Iris pigment epithelial cell (primary cell): ENCODE results near the gene NTRK3.
A peak's percentile ranks its signal among the peaks of the same experiment; 100 is the strongest.

Experiments used
- DNase-seq: peaks from one replicate; pipeline ENCODE4 v3.0.0-alpha.2; 2011; ENCODE audit warnings: low read depth

Gene NTRK3

DNA sequence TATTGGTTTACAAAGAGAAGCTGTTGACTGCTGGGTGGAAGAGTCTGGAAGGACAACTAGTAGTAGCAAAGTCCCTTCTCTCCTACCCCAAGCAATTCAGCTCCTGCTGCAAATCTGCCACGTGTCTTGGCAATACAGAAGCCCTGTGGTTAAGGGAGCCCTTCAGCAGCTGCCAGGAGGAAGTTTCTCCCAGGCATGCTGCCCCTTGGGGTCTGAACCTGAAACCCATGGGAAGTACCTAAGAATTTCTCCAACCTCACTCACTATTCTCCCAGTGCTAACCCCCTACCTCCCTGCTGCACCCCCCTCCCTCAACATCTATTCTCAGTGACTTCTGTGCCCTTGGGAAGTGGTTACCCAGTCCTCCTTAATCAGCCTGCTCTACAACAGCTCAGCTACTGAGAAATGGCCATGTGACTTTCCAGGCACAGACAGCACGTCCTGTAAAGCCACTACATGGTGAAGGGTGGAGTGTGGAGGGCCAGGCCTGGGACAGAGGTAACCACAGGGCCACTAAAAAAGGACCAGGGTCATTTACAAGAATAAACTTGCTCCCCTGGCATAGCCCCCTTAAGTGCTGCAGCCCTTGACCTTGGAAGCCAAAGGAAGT lies 316.6 kb downstream of the NTRK3 start:
- DNase-seq: no peak

DNA sequence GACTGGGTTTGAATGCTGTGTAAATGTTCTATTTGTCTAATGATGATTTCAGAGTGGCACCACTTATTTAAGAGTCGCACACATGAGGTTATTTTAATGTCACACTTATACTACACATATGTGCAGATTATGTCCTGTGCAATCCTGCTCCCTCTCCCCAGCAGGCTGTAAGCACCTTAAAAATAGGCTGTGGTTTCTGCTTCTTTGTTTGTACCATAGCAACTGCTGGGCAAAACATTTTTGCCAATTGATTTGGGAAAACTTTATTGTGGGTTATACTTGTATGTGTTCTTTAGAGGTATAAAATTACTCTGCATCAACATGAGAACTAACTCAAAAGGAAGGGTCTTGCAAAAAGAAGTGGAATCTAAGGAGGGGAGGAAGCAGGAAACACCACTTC lies 318.5 kb downstream of the NTRK3 start:
- no peak for DNase-seq

DNA sequence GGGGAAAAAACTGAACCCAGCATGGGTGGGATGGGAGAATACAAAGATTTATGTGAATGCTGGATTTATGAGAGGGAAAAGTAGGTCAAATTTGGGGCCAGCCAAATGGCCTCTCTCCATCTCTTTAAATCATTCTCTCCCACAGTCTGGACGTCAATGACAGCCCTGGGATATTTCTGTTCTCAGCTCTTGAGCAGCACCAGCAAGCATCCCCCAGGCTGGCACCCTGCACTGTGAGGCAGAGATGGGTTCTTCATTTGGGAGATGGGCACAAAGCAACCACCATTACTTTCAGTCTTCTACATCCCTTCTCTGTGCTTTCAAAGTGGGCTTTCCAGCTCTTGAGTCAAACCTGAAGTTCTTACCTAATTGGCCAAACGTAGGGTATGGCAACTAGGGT lies 321.0 kb downstream of the NTRK3 start:
- DNase-seq: no peak

DNA sequence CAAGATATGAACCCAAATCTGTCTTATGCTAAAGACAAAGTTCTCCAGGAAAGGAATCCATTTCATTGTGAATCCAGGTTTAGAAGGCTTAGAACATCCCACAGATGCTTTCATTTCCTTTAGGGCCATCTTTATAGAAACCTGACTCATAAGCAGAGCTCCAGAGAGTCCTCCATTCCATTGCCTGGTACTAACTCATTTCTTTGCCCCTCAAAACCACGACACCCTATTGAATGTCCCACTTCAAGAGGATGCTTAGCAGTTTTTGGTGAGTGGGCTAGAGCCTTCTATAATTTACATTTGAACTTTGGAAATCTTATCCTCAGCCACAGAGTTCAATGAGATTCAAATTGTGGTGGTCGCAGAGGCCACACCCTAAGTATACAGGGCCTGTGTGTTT lies 325.0 kb downstream of the NTRK3 start:
- no peak for DNase-seq

DNA sequence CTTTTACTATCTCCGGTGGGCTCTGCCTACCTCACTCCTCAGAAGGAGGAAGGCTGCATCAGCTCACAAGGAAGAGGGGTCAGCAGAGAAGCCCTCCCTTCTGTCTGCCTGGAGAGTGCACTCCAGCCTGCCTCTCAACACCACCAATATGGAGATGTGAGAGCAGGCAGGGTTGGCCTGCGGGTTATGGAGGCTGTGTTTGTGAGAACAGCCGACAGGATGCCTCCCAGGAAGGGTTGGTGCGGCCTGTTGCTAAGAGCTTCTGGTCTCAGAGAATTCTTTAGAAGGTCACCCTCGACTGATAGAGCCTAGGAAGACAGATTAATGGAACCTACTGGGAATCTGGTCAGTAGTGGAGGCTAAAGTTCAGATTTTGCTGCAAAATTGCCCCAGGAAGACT lies 326.1 kb downstream of the NTRK3 start:
- DNase-seq: no peak

DNA sequence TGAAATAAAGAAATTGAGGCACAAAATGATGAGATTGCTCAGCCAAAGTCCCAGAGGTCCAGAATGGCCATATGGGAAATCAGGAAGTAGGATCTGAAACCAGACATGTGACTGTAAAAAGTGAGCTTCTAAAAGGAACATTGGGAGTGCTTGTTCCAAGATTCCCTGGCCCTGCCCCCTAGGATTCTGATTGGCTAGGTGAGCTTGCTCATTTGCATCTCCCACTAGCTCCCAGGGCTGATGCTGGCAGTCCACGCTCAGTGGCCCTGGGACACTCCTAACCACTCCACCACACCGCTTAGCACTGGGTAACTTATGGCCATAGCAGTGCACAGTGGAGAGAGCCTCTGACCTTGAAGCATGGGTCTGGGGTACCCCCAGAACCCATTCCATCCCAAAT lies 326.7 kb downstream of the NTRK3 start:
- DNase-seq: no peak

DNA sequence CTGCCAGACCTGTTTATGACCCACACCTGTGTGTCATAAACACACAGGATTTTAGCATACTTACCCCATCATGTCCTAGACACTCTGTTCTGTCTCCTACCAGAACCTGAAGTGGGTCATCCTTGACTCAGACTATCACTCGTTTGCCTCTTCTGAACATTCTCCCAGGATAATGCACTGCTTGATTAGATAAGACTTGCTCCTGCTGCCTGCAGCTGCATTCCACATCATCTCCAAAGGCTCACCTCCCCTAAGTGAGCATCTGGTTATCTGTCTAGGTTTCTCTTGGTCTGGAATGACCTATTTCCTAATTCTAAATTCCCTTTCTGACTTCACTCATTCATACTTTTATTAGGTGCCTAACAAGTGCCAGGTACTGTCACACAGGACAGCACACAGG lies 332.1 kb downstream of the NTRK3 start:
- DNase-seq: no peak

DNA sequence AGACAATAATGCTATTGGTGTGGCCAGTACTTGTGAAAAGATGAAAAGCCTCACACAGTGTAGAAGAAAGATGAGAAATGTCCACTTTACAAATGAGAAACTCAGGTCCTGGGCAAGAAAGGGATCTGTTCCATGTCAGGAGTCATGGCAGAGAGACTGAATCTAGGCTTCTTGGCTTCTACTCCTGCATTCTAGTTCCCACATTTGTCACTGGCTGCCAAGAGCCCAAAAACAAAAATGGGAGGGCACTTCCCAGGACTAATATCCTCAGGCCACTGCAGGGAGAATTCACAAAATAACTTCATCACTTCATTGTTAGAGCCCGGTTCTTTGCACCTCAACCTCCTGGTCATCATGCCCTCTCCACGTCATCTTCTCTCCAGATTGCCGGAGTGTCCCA lies 337.5 kb downstream of the NTRK3 start:
- no peak for DNase-seq

DNA sequence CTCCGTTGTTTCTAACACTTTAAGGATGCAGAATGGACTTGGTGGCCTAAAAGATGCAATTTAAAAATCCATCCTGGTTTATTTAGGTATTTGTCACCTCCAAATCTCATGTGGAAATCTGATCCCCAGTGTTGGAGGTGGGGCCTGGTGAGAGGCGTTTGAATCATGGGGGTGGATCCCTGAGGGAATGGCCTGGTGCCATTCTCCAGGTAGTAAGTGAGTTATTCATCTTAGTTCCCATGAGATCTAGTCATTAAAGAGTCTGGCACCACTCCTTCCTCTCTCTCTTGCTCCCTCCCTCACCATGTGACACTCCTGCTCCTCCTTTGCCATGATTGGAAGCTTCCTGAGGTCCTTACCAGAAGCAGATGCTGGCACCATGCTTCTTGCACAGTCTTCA lies 339.1 kb downstream of the NTRK3 start:
- no peak for DNase-seq

DNA sequence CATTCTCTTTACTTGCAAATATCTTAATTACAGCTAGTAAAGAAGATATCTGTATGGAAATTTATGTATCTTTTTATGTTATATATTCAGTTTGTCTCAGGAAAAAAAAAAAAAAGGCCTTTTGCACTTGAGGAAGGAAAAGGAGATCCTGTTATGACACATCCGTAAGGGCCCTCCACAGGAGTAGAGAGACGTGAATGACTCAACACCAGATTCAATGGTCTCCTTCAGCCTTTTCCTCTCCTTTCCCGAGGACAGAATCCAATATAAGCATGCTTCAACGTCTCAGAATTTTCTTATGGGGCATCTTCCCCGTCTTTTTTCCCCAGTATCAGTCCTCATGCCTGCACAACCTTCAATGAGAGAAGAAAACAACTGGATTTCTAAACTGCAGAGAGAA lies 340.3 kb downstream of the NTRK3 start:
- DNase-seq: no peak

DNA sequence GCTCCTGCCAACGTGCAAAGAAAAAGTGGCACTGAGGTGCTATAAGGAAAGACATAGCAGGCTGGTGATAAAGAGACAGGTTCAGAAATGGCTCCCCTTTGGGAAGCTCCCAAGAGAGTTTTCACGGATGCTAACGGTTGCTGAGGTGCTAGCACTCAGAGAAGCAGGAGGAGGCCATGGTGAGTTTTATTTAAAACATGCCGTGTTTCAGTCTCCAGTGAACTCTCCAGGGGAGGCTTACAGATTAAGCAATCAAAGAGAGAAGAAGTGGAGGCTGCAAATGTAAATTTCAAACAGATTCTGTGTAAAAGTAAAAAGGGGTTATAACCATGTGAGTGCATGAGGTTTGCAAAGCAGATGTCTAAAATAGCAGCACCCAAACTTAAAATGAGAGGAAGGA lies 346.2 kb downstream of the NTRK3 start:
- DNase-seq: no peak

DNA sequence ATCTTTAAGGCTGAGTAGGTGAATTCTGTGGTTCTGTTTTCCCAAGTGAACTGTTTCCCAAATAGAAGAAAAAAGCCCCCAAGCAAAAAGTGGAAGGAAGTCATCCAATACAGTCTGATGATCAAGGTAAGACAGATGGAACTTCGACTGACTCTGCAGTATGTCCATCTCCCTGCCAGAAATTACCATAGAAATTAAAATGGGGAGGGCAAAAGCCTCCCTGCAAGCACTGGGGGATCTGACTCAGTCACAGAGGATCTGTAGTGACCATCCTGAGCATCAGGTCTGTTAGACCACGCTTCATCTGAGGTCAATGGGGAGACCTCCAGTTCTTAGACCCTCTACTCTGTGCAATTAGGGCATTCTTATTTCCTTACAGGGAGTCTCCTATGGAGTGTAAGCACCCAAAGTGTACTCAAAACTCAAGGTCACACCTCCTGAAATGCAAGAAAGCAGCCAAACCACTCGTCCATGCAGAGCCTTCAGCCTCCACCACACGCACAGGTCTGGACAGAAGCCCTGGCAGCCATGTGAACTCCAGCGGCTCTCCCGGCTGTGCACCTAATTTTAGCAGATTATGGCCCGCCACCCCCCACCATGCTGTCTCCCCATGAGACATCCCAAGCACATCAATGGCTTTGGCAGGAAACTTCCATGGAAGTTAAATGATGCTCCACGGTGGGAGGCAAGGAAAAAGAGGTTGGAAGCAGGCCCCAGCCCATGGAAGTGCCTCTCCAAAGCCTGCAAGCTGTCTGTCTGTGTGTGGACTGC lies 348.7 kb downstream of the NTRK3 start:
- no peak for DNase-seq

DNA sequence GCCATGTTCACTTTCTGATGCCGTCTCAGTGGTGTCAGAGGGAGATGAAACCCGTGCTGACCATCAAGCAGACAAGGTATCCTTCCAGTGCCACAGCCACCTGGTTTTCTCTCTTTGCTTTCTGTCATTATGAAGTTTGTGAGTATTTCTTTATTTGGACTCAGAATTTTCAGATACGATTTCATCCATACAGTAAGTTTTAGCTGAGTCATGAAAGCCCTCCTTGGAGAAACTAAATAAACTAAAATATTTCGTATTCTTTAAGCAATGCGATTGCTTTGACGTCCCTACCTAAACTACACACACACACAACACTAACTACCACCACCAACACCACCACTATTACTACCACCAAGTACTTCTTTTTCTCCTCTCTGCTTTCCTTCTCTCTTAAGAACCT lies 350.1 kb downstream of the NTRK3 start:
- no peak for DNase-seq

DNA sequence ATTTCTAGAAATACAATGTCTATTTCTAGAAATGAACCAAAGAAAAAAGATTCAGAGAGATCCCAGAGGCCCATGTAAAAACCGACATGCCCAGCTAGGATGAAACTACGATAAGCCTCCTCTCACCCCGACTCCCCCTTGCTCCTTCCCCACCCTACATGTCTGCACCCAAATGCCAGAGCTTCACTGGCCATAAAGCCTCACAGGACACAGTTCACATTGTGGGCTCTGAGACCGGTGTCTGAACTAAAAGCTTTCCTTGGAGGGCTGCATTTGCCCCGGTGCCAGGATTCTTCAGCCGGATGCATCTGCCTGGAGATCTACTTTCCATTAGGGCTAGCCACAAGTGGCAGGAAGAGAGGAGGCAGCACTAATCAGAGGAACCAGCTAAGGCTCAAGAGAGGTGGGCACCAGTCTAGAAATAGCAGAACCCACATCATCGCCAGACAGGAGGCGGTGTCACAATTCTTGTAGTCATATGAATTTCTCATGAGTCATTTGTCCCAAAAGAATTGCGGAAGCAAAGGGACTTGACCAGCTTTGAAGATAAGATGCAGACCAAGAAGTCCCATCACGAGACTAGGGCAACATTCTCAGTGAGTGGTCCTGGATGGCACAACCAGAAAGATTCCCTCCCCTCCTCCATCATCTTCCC lies 353.6 kb downstream of the NTRK3 start:
- no peak for DNase-seq

DNA sequence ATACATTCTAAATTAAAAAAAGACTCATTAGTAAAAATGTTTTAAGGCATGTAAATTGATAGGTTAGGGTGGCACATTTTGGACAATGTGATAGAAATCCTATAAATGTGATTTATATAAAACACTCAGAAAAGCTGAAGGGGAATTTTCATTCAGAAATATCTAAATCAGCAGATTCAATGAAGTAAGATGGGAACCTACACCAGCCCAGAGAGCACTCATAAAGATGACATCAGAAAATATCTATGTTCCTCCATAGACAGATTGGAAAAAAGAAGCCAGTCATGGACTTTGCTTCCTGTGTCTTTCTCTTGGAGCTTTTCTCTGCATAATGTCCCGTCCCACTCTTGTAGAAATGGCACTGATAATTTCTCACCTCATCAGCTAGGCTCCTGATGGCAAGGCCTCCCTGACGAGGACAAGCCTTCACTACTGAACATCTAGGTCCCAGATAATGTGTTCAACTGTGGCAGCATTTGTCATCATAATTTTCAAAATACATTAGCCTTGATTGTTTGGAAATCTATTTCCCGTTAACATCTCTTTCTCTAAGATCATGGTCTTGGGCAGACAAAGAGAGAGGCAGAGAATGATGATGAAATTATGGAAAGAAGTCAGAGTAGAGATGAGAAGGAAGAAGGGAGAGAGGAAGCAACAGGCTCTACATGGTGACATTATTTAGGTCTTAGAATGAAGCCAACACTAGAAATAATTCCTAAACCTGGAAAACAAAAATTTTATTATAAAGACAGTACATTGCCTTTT lies 354.4 kb downstream of the NTRK3 start:
- DNase-seq: no peak

DNA sequence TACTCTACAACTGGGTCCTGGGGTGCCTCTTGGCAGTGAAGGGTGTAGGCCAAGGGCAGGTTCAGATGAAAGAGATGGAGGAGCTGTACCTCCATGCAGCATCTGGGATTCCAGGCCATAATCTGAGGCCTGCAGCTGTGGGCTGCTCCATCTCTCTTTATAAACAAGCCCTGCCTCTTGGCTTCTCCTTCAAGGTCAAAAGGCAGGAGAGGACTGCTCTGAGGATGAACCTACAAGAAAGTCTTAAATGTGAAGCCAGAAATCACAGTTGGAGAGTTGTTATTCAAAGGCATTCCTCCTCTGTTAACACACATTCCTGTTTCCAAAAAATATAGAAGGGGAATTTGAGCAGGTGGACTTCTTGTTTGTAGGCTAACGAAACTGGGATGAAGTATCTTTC lies 355.5 kb downstream of the NTRK3 start:
- DNase-seq: no peak

DNA sequence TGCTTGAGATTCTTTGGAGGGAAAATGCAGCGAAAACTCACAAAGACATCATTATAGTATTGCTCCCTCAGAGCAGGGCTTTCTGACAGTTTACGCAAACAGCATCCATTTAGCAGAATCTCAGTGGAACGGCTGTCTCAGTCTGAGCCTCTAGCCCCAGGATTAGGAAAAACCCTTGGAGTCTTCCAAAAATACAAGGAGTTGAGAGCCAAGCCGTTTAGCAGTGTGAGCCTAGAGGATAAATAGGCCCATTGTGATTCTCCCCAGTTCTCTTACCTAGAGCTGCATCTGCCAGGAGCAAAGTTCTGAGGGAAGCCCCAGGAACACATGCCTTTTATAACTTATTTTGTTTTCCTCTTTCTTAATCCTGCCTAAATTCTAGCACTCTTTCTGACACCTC lies 359.6 kb downstream of the NTRK3 start:
- DNase-seq: no peak

DNA sequence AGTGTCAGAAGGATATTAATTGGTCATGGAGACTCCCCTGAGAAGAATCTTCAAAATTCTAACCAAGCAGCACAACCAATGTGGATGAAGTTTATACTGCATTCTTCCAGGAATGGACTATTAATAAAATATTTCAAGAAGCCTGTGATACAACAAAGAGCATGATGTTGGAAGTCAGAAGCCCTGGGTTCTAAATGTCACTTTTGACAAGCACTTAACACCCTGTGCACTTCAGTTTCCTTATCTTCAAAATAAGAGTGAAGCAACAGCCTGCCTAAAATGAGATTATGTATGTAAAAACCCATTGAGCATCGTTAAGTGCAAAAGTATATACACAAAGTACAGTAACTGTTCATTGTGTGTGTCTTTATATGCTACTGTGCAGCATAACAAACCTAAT lies 369.4 kb downstream of the NTRK3 start:
- no peak for DNase-seq

DNA sequence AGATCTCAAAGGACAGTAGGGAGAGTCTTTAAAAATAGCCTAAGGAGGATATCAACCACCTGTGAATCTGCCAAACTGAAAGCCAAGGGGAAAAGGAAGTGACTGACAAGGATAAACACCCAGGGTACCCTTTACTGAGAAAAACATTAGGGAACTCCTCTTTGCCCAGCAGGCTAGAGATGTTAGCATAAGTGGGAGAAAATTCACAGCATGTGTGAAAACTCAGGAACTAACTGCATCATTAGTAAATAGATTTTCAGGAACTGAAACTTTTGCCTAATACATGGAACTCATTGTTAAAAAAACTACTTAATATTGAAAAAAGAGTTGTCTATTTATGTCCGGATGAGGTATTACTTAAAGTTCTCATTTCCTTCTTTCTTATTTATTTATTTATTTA lies 375.5 kb downstream of the NTRK3 start:
- DNase-seq: no peak

DNA sequence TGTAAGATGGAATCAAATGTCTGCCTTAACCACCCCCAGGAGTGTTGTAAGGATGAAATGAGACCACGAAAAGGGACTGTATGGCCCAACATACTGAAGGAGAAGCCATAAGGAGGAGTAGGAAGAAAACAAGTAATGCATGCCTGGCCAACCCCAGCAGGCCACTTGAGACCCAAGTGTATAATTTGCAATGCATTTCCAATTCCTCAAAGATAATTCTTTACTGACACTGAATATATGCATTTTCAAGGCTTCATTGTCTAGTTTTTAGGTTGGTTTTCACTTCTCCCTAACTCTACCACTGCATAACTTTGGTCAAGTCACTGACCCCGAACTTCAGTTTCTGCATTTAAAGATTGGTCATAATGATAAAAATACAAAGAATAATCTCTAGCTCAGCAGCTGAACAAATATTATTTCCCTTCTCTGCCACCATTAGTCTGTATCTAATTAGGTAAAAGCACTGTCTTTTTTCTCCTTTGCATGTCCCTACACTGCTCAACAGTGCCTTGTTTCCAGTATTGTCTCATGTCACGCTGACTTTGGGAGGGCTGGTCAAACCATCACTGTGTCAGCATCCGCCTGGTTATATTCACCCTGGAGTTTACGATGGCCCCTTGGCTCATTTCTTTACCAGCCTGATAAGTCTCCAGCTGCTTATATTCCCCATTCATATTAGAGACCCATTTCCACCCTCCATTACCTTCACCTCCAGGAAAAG lies 378.6 kb downstream of the NTRK3 start:
- DNase-seq: no peak

DNA sequence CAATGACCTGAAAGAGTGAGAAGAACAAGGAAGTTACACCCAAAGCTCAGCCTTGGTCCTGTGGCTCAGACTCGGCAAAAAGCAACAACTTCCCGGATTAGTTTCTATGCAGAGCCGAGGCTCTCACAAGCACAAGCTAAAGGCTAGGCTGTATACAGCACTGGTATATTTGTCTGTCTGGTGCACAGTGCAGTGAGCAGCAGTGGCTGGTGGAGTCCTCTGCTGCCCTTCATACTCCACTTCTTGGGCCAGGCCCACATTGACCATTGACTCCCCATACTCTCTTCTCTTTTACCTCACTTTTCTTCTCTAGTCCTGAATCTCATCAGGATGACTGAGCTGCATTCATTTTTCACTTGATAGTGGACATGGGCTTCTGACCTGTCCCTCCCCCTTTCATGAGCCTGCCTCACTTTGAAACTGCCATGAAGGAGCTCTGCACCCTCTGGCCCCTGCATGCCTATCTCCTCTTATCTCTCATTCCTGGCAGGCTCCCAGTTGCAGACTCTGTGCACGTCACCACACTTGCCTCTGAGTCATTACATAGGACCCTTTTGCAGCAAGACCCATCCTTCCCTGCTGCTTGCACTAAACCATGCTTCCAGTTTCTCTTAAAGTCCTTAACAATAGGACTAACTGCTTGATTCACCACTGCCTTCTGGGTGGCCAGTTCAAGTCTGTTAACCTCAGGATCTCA lies 379.3 kb downstream of the NTRK3 start:
- peak; percentile 61 for DNase-seq
